Neutrophil (primary cell): ENCODE measurements around the gene MMAB.

Experiments used
- H3K27ac ChIP-seq: fragments of 200-600 bp; sonication (generic); 2 replicates; pipeline ENCODE4 v1.5.1; 2016; ENCODE audit warnings: mild to moderate bottlenecking, moderate library complexity
- H3K27me3 ChIP-seq: fragments of 200-600 bp; sonication (generic); 2 replicates; pipeline ENCODE4 v1.6.0; 2016; ENCODE audit warnings: mild to moderate bottlenecking
- H3K36me3 ChIP-seq: fragments of 200-600 bp; sonication (generic); 2 replicates; pipeline ENCODE4 v1.5.1; 2017
- H3K4me1 ChIP-seq, 2 experiments: fragments of 200-600 bp in 1 of 2; sonication (generic) in 1 of 2; 1 replicate in 1 of 2; 2 replicates in 1 of 2; pipeline versions ENCODE4 v1.5.1 to v1.6.1; 2013 to 2016; ENCODE audit warnings: low read depth in 1 of 2, low read length in 1 of 2, mild to moderate bottlenecking in 1 of 2, moderate library complexity in 1 of 2; ENCODE audit not compliant: control insufficient read depth in 1 of 2, insufficient read depth in 1 of 2
- H3K4me3 ChIP-seq, 2 experiments: fragments of 200-600 bp in 1 of 2; sonication (generic) in 1 of 2; 1 replicate in 1 of 2; 2 replicates in 1 of 2; pipeline ENCODE4 v1.5.1; 2013 to 2016; ENCODE audit warnings: low read depth in 1 of 2, low read length in 1 of 2, mild to moderate bottlenecking in 1 of 2, moderate library complexity in 1 of 2
- H3K9me3 ChIP-seq: fragments of 200-600 bp; sonication (generic); 2 replicates; pipeline ENCODE4 v1.5.1; 2016
- CTCF ChIP-seq: fragments of 200-600 bp; sonication (generic); IDR thresholded peaks from 2 replicates; pipeline ENCODE4 v1.5.1; 2016; ENCODE audit warnings: antibody characterized with exemption

The MMAB gene

GRCh38 chr12:109512608-109513007 lies 60.7 kb downstream of the MMAB start:
- Histone ChIP-seq H3K4me3 (no peak overlapping the region), H3K27me3 (no peaks in the 10 kb centered on the region), H3K9me3 (no peaks in the 10 kb centered on the region), H3K4me1 (no peaks in the 10 kb centered on the region), H3K36me3 (peaks cover 95% of the 10 kb centered on the region), H3K27ac (no peak overlapping the region)
- TF ChIP-seq CTCF = no peak

- Histone ChIP-seq H3K4me1 (no peaks in the 10 kb centered on the region), H3K9me3 (no peaks in the 10 kb centered on the region), H3K36me3 (peaks cover 98% of the 10 kb centered on the region), H3K4me3 (no peak overlapping the region), H3K27ac (no peak overlapping the region), H3K27me3 (no peaks in the 10 kb centered on the region)
- TF ChIP-seq CTCF = no peak
These were observed 63.1 kb downstream of the MMAB start for GRCh38 chr12:109510196-109510595.

- Histone ChIP-seq H3K4me3 (no peak overlapping the region), H3K4me1 (no peaks in the 10 kb centered on the region), H3K36me3 (peaks cover 100% of the 10 kb centered on the region), H3K27me3 (no peaks in the 10 kb centered on the region), H3K27ac (no peak overlapping the region), H3K9me3 (no peaks in the 10 kb centered on the region)
- TF ChIP-seq CTCF = no peak
These were observed 69.2 kb downstream of the MMAB start for GRCh38 chr12:109504068-109504467.
